ENCODE measurements around the gene EEF1G.
"Not testable (repeated sequence)": the region's sequence is repeated elsewhere in the genome, so short reads cannot be mapped to it uniquely, and the experiment has no call there.

Gene EEF1G, protein sequence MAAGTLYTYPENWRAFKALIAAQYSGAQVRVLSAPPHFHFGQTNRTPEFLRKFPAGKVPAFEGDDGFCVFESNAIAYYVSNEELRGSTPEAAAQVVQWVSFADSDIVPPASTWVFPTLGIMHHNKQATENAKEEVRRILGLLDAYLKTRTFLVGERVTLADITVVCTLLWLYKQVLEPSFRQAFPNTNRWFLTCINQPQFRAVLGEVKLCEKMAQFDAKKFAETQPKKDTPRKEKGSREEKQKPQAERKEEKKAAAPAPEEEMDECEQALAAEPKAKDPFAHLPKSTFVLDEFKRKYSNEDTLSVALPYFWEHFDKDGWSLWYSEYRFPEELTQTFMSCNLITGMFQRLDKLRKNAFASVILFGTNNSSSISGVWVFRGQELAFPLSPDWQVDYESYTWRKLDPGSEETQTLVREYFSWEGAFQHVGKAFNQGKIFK

DNA sequence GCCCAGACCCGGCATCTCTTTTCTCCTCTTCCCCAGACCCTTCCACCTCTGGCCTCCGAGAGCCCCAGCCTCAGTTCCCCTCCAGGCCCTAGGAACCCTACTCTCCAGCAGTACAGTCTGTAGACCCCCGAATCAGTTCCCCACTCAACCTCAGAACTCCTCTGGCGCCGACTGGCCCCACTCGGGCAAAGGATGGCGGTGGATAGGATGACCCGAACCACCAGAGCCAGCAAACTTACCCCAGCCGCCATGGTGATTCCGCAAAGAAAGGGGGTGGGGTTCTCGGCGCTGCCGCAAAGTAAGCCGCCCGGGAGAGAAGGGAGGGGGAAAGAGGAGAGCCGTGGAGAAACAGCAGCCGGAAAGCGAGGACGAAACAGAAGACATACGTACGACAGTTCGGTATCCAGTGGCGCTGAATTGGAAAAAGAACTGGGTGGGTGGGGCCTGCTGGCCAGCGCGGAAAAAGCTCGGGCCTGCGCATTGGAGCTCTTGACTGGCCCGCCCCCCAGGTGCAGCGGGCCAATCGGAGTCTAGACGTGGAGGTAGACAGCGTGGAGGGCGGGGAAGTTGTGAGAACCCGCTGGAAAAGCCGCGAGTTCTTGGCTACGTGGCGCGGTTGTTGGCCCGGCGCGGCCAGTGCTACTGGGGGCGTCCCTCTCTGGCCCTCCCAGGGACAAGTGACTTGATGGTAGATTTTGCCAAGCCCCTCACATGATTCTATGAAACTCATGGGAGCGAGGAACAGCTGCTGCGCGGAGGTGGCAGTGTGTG, at the start of gene EEF1G:
Gene EEF1G, minus strand, starts transcription at position 300 of the 771 bp plus-strand sequence. Its CDS starts 49 bp downstream, at position 251.
- DNase-seq (ENCODE audit: low read depth): peak; percentile 98

DNA sequence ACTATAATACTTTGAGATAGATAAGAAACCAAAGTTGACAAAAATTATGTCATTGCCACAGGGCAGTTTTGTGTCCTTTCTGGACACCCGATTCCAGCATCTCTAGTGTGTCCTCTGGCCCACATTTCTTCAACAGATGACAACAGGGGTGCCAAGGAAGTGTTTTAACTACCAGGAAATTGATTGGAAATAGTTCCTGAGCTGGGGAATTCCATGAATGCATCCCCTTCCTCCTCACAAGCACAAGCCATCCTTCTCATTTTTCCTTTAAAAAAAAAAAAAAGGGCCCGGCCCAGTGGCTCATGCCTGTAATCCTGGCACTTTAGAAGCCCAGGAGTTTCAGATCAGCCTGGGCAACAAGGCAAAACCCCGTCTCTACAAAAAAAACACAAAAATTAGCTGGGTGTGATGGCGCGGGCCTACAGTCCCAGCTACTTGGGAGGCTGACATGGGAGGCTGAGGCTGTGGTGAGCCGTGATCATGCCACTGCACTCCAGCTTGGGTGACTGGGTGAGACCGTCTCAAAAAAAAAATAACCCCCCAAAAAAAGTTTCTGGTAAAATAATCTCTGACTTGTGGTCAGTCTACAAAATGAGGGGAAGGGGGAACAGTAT, 48.9 kb upstream of the EEF1G start:
- DNase-seq (ENCODE audit: low read depth): no peak

DNA sequence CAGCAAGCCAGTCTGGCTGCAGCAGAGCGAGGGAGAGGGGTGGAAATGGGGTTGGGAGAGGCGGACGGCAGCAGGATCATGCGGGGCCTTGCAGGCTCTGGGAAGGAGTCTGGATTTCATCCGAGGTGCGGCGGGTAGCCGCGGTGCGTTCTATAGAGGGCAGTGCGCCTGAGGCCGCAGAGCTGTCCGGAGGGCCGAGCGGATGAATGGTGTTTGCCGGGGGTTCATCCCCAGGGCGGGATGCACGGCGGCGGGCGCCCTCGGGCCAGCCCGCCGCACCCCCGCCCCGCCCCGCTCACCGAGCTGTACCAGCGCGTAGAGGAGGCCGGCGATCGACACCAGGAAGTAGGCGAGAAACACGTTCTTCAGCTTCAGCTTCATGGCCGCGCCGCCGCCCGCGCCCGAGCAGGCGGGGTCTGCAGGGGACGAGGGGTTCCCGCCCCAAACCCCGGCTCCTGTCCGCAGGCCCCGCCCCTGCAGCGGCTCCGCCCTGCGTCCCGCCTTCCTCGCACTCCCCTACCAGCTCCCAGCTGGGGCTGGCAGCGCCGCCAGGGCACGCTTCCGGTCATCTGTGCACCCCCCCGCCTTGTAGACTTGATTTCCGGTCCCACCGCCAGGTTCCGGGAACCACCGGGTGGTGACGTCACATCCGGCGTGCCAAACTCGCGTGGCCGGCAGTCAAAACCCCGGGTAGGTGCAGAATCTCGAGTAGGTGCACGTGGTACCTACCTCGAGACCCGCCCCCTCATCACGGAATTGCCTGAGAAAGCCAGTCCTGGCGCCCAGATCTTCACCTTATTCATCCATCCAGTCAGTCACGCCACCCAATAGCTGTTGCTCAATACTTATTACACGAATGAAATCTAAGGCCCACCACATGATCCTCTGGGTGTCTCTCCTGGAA, 48.1 kb upstream of the EEF1G start, which contains the start of gene B3GAT3:
Gene B3GAT3, minus strand, starts transcription at position 420 of the 904 bp plus-strand sequence. Its CDS starts 39 bp downstream, at position 381.
- DNase-seq (ENCODE audit: low read depth): peak; percentile 94

DNA sequence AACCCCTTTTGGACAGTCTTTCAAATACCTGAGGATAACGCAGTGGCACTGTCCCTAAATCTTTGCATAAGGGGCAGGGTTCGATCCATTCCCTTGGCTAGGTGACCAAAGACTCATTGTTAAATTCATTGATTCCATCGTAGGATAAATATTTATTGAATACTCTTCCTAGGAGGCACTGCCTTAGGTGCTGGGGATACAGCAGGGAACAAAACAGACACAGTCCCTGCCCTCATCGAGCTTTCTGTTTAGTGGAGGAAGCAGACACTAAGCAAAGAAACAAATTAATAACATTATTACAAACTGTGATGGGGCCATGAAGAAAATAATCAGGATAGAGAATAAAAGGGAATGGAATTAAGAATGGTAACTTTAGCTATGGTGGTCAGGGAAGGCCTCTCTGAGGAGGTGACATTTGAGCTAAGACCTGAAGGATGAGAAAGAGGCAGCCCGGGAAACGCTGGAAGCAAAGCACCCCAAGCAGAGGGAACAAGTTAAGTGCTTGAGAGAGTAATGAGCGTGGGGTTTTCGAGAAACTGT, 47.4 kb upstream of the EEF1G start:
- DNase-seq (ENCODE audit: low read depth): no peak

DNA sequence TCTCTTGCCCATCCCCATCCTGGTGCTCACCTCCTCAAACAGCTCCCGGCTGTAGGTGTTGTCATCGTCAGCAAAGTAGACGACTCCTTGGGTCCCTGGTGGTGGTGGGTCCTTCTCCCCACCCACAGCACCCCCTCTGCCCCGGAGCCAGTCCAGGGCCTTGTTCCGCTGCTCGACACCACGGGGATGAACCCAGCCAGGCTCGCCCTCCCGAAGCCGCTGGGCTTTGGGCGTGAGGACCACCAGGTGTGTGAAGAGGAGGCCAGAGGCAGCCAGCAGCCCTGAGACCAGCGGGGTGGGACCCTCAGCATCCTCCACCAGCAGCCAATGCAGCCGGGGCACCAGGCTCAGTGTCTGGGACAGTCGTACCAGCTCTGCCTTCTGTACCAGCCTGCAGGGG, 43.3 kb upstream of the EEF1G start:
- DNase-seq (ENCODE audit: low read depth): not testable (repeated sequence)

DNA sequence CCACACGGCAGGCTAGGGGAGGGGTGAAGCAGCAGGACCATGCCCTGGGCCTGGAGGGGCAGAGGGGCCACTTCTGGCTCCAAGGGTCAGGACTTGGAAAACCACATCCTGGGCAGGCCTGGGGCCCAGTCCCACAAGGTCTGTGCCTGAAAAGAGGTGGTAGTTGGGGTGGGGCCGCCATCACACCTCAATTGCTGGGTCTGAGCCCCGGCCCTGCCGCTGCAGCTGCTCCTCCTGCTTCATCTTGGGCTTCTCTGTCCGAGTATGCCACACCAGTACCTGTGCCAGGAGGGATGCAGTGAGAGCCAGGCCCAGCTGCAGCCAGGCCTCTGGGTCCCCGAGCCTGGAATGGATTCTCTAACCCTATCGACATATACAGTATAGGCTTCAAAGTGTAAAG, 41.8 kb upstream of the EEF1G start:
- no peak for DNase-seq (ENCODE audit: low read depth)

DNA sequence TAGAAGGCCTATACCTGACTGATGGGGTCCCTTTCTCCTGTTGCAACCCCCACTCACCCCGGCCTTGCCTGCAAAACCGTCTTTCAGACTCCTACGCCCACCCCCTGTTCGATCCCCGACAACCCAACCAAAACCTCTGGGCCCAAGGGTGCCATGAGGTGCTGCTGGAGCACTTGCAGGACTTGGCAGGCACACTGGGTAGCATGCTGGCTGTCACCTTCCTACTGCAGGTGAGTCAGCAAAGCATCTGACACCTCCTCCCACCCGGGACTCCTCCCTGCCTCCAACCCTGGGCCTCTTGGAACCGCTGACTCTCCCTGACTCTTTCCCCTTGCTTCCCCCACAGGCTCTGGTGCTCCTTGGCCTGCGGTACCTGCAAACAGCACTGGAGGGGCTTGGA, 40.6 kb upstream of the EEF1G start:
- no peak for DNase-seq (ENCODE audit: low read depth)

DNA sequence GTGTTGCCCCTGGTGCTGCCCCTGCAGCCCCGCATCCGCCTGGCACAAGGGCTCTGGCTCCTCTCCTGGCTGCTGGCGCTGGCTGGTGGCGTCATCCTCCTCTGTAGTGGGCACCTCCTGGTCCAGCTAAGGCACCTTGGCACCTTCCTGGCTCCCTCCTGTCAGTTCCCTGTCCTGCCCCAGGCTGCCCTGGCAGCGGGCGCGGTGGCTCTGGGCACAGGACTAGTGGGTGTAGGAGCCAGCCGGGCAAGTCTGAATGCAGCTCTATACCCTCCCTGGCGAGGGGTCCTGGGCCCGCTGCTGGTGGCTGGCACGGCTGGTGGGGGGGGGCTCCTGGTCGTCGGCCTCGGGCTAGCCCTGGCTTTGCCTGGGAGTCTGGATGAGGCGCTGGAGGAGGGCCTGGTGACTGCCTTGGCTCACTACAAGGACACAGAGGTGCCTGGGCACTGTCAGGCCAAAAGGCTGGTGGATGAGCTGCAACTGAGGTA, 39.6 kb upstream of the EEF1G start:
- no peak for DNase-seq (ENCODE audit: low read depth)

DNA sequence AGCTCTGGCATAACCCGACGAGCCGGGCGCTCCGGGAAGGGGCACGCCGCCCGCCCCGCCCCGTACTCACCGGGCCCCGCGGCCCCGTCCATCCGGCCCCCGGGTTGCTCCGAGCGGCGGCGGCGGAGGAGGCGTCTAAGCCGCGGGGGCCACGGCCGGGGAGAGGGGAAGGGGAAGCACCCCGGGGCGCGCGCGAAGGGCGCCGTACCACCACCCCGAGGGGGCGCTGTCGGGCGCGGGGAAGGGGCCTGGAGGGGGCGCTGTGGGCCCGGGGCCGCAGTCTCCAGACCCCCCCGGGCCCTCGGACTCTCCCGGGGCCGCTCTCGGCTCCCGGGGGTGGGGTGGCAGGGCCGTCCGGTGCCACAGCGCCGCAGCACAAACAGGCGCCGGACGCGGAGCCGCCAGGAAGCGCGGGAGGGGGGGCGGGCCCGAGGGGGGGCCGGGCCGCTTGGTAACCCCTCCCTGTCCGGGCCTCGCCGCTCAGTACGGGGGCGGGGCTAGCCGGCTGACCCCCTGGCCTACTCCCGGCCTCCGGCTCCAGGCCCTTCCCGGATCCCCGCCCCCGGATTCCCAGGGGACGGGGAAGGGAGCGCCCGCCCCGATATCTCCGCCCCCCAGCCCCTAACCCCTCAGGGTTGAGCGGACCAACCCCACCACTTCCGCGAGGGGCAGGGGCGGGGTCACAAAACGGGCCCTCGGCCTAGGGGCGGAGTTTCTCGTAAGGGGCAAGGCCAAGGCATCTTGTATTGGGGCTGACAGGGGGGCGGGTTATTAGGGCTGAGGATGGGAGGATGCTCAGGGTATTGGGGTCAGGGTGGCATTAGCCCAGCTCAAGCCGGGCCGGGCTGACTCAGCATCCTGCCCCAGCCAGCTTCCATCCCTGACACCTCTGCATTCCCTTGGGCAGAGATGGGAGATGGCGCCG, 38.9 kb upstream of the EEF1G start, which contains the start of the genes EML3 and ROM1:
Gene EML3, minus strand, starts transcription at position 410 of the 925 bp plus-strand sequence. Its CDS starts 318 bp downstream, at position 92.
Gene ROM1, plus strand, starts transcription at position 892 of the 925 bp plus-strand sequence. Its CDS starts 25 bp downstream, at position 917.
- DNase-seq (ENCODE audit: low read depth): peak; percentile 80

DNA sequence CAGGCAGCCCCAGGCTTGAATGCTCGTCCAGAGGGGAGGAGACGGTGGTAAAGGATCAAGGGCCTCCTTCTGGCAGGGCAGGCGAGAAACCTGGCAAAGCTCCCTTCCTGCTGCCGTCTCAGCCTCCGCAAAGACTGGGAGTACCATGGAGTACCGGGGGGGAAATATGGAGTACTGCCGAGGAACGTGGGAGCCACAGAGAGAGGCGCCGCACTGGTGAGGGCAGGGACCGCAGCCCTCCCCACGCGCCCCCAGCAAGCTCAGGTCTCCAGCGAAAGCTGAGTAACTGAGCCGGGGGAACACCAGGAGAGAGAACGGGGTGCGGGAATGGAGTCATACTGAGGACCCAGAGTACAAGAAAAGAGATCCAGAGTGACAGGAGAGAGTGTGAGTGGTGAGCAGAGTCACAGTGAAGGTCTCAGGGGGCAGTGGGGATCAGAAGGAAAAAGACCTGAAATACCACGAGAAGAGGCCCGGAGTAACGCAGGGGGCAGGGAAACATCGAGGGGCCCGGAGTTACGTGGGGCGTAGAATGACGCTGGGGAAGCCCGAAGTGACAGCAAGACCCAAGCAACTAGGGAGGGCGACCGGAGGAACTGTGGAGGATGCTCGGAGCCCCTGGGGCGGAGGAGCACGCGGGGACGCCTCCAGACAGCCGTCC, 38.1 kb upstream of the EEF1G start:
- no peak for DNase-seq (ENCODE audit: low read depth)

DNA sequence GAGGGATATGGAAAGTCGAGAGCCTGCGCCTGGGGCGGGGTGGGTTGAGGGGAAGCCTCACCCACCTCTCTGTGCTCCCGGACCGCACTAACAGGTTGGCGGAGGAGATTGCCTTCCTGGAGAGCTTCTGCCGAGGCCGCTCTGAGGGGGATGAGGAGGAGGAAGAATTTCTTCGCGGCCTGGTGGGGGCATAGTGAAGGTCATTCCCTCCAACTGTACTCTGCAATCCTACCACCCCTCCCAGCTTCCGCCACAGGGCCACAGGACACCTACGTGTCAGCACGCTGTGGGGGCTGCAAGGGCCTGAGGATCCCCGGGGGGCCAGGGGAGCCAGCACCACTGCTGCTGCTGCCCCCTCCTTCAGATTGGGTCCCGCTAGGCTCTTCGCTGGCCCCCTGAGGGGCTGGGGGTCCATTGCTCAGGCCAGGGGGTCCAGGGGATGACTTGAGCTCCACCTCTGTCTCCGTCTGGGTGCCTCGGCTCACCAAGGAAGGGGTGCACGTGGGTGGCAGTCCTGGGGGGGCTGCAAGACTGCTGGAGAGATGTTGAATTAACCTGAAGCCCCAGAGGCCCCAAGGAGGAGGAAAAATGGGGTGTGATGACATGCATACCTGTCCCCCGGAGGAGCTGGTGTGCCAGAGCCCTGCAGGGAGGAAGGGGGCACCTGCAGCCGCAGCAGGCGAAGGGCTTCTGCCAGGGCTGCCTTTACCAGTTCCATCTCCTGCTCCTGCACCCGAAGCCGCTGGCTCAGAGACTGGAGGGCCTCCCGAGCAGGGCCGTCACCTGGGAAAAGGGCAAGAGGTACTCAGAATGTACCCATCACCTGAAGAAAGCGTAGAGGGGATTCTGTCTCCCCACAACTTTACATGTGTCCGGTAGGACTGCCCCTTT, 37.4 kb upstream of the EEF1G start:
- no peak for DNase-seq (ENCODE audit: low read depth)

DNA sequence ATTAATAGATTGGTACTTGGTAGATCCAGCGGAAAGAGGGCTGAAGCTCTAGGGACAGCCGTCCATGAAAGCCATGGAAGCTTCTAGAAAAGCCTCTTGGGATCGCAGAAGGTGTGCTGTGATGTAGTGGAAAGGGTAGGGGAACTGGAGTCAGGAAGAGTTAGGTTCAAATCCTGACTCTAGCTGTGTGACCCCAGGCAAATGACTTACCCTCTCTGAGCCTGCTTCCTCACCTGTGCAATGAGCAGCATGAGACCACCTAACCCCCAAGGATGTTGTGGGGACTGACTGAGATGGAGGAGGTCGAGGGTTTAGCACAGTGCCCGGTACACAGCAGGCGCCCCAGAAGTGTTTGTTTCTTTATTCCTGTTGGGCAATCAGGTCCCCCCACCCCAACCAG, 36.7 kb upstream of the EEF1G start:
- no peak for DNase-seq (ENCODE audit: low read depth)

DNA sequence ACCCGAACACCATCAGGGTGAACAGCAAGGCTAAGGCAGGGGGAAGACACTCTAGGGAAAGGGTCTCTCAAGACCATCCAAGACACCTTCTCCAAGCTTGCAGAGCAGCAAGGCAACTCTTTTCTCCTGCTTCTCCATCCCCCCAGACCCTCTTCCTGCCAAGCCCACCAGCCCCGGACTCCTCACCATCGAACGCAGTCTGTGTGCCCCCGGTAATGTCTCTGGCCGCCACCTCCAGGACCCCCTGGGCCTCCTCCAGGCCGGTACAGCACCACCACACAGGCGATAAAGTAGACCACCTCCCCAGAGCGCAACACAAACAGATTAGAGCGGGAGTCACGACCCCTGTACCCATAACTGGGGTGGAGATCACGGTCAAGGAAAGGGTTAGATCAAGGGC, 35.1 kb upstream of the EEF1G start:
- DNase-seq (ENCODE audit: low read depth): no peak

DNA sequence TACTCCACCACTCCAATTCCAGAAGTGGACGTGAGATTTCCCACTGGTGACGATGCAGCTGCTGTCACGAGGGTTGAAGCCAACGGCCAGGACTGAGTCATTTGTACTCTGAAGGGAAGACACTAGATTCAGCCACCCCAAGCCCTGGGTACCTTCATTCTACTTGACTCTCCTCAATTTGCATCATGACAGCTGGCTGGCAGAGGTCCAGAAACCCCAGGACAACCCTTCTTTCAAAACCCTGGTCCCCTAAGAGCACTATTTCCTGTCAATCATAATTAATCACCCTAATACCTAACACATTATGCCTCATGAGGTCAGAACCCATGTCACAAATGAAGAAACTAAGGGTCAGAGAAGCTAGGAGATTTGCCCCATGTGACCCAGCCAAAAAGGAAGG, 34.0 kb upstream of the EEF1G start:
- DNase-seq (ENCODE audit: low read depth): no peak

DNA sequence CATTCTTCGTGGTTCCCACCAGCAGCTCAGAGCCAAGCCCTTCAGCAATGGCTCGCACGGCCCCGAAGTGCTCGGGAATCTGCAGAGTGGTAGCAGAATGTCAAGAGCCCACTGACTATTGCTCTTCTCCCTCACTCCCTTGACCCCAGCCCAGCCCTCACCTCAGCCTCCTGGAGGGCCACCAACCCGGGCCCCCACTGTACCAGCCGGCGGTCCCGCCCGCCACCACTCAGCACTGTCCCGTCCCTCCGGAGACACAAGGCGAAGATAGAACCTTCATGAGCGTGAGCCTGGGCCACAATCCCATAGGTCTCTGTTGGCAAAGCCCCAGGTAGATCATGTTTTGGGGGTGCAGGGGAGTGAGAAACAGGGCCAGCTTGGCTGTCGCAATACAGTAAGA, 32.2 kb upstream of the EEF1G start:
- no peak for DNase-seq (ENCODE audit: low read depth)

DNA sequence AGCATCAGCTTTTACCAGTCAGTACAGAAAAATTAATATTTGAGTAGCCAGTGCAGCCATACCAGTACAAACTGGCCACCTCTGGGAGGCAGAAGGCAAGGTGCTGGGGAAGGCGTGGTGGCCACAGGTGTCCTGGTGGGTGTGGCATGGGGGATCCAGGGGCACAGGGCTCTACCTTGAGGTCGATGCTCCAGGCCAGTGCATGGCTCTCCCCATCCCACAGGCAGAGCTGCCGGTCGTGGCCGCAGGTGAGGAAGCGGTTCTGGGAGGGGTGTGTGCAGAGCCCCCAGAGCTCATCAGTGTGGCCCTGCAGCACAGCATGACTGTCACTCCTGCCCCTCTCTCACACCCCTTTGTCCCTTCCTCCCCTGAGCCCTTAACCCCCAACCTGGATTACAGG, 31.8 kb upstream of the EEF1G start:
- no peak for DNase-seq (ENCODE audit: low read depth)

DNA sequence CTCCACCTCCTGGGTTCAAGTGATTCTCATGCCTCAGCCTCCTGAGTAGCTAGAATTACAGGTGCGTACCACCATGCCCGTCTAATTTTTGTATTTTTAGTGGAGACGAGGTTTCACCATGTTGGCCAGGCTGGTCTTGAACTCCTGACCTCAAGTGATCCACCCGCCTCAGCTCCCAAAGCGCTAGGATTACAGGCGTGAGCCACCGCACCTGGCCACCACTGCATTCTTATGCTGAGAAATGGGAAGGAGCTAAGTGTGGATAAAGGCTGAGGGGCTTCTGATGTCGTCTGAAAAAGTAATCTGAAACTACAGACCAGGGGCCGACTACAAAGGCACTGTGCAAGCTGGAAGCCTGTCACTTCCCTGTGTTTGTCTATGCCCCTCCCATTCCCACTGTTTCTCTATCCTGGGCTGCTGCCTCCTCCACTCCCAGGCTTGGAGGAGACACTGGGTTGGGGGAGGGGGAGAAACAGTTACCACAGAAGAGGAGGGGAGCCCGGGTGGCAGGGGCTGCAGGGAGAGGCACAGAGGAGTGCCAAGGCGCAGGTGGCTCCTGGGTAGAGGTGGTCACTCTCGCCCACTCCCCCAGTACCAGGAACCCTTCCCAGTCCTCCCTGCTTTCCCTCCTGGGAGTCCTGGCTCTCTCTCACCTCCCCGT, 30.9 kb upstream of the EEF1G start:
- DNase-seq (ENCODE audit: low read depth): no peak

All from activated T-helper 1 cell treated with Interleukin-2 at 50 U/mL for 16 hours (primary cell).